ENCODE data around the gene HMX2.

DNA sequence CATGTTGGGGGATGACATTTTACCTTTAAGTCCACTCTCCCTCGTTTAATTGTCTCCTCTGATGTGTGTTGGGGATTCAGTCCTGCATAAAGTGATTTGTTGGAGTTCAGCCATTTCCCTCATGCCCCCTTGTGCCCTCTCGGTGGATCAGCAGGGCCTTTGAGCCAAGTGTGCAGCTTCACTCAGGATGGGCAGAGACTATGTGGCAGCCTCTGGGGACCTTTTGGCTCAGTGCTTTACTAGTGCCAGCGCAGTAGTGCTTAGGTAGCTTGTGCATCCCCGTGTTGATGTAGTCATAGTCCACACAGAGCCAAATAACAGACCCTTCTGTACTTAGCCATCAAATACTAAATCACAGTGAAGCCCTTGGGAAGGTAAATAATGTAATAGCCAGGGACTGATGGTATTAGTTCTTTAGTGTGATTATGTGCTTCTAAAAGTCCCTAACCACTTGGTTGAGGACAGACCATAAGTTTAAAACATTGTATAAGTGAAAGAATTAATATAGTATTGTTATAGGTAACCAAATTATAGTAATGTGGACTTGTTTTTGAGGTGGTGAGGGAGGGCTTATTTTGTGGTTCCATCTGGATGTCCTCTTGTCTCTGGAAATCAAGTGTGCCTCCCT, 17.6 kb downstream of the HMX2 start:
- TF ChIP-seq POLR2A (IDR thresholded peaks at IDR 0.05; ENCODE audit: low read length) (no peak), GATA1 (IDR thresholded peaks at IDR 0.05; ENCODE audit: low read depth, low read length) (no peak)

Measured in erythroblast (primary cell).